Uterus (tissue), 2 donors: ENCODE results near the gene RTP5.
A peak's percentile ranks its signal among the peaks of the same experiment; 100 is the strongest.

Experiments used
- POLR2A ChIP-seq, 2 donors: fragments of 450-650 bp; IDR thresholded peaks; one replicate each; pipeline ENCODE4 v1.6.1; 2016; ENCODE audit warnings: antibody characterized with exemption in 2 of 2, mild to moderate bottlenecking in 1 of 2, moderate library complexity in 1 of 2
- TF ChIP-seq, protein P1 (sequence below), 4 experiments: fragments of 200-600 bp in 2 of 4; fragments of 450-650 bp in 2 of 4; sonication (generic) in 2 of 4; IDR thresholded peaks; one replicate each; pipeline ENCODE4 v1.5.1; 2016 to 2019; ENCODE audit warnings: antibody characterized with exemption in 4 of 4, mild to moderate bottlenecking in 2 of 4, moderate library complexity in 1 of 4

GRCh38 chr2:241892299-241893137, 23.0 kb downstream of the RTP5 start:
- TF ChIP-seq POLR2A (IDR thresholded peaks at IDR 0.05): peak in 1 of 2 donors; percentile 18
- TF ChIP-seq, protein P1, sequence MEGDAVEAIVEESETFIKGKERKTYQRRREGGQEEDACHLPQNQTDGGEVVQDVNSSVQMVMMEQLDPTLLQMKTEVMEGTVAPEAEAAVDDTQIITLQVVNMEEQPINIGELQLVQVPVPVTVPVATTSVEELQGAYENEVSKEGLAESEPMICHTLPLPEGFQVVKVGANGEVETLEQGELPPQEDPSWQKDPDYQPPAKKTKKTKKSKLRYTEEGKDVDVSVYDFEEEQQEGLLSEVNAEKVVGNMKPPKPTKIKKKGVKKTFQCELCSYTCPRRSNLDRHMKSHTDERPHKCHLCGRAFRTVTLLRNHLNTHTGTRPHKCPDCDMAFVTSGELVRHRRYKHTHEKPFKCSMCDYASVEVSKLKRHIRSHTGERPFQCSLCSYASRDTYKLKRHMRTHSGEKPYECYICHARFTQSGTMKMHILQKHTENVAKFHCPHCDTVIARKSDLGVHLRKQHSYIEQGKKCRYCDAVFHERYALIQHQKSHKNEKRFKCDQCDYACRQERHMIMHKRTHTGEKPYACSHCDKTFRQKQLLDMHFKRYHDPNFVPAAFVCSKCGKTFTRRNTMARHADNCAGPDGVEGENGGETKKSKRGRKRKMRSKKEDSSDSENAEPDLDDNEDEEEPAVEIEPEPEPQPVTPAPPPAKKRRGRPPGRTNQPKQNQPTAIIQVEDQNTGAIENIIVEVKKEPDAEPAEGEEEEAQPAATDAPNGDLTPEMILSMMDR (IDR thresholded peaks at IDR 0.05): peak in 1 of 4 experiments; percentile 16
